NAMALWA (cell line): ENCODE measurements around the gene RNF224.
"Not testable (repeated sequence)": the region's sequence is repeated elsewhere in the genome, so short reads cannot be mapped to it uniquely, and the experiment has no call there.

Experiments
- DNase-seq: peaks from one replicate; pipeline ENCODE4 v3.0.0-alpha.2; 2015; ENCODE audit warnings: low spot score

RNF224 gene

GRCh38 chr9:137254624-137255447, 27.5 kb downstream of the RNF224 start, which contains the start of gene NELFB:
TSS of gene NELFB (plus strand) at chr9:137255327.
- DNase-seq, result peak; percentile 92

DNA sequence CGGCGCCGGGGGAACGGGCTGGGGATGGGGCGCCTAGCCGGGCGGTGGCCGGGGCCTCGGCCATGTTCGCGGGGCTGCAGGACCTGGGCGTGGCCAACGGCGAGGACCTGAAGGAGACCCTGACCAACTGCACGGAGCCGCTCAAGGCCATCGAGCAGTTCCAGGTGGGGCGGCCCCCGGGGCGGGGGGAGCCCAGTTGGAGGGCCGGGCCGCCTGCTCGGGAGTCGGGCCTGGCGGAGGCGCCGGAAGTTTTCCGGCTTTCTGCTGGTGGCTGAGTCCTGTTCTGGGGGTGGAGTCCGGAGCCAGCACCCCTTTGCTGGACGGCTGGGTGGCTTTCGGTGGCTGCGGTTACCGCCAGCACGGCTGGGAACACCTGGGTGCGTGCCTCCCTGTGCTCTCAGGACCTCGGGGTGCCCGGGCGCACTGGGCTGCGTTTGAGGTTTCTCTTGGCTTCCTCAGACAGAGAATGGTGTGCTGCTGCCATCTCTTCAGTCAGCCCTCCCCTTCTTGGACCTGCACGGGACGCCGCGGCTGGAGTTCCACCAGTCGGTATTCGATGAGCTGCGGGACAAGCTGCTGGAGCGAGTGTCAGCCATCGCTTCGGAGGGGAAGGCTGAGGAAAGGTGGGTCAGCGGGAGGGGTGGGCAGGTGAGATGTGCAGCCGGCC, 28.3 kb downstream of the RNF224 start:
- DNase-seq, result peak; percentile 61

- DNase-seq, result no peak
Measured at GRCh38 chr9:137256362-137256761, 29.1 kb downstream of the RNF224 start.

DNA sequence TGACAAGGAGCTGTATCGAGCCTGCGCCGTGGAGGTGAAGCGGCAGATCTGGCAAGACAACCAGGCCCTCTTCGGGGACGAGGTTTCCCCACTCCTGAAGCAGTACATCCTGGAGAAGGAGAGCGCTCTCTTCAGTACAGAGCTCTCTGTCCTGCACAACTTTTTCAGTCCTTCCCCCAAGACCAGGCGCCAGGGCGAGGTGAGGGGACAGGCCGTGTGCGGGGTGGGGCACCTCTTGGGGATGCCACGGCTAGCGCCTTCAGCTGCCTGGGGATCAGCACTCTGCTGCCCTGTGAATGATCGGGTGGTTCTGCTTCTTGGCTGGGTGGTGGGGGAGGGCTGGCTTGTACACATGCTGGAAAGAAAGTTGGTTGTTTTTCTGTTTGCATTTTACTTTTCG, 29.6 kb downstream of the RNF224 start:
- DNase-seq, result no peak

GRCh38 chr9:137262173-137262908, 35.0 kb downstream of the RNF224 start:
- DNase-seq, result not testable (repeated sequence)

DNA sequence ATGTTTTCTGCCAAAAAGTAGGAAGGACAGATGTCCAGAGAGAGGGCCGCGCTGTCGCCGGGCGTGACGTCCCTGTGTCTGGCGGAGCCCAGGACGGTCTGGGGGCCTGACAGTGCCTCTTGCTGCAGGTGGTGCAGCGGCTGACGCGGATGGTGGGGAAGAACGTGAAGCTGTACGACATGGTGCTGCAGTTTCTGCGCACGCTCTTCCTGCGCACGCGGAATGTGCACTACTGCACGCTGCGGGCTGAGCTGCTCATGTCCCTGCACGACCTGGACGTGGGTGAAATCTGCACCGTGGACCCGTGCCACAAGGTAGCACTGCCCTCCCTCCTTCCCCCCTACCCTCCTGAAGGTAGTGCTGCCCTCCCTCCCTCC, 35.6 kb downstream of the RNF224 start:
- DNase-seq, result no peak

DNA sequence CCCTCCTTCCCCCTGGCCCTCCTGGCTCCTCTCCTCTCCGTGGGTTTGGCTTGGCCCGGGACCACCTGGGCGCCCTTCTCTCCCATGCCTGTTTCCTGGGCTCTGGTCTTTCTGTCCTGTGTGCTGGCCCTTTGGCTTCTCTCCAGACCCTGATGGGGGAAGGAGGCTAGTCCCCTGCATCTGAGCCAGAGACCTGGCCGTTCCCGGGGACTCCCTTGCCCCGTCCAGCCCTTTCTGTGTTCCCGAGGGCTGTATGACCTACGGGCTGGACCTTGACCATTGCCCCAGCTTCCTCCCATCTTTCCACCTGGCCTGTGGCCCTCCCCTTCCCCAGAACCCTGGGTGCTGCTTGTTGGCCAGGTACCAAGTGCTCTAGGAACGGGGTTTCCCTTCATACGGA, 36.2 kb downstream of the RNF224 start:
- no peak for DNase-seq

DNA sequence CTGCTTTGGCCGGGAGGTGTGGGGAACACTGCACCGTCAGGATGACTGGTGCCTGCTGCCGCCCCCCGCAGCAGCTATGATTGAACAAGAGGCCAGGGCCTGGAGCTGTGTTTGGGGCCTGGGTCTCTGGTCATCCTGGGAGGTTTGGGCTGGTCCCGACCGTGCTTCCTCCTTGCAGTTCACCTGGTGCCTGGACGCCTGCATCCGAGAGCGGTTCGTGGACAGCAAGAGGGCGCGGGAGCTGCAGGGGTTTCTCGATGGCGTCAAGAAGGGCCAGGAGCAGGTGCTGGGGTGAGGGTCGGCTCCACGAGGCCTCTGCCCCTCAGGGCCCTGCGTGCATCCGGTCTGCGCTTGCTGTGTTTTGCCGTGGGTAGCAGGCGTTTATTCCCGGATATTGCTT, 36.8 kb downstream of the RNF224 start:
- no peak for DNase-seq

- DNase-seq, result no peak
Measured at GRCh38 chr9:137265496-137266161, 38.3 kb downstream of the RNF224 start.

- DNase-seq, result no peak
Measured at GRCh38 chr9:137266162-137266527, 38.8 kb downstream of the RNF224 start.

DNA sequence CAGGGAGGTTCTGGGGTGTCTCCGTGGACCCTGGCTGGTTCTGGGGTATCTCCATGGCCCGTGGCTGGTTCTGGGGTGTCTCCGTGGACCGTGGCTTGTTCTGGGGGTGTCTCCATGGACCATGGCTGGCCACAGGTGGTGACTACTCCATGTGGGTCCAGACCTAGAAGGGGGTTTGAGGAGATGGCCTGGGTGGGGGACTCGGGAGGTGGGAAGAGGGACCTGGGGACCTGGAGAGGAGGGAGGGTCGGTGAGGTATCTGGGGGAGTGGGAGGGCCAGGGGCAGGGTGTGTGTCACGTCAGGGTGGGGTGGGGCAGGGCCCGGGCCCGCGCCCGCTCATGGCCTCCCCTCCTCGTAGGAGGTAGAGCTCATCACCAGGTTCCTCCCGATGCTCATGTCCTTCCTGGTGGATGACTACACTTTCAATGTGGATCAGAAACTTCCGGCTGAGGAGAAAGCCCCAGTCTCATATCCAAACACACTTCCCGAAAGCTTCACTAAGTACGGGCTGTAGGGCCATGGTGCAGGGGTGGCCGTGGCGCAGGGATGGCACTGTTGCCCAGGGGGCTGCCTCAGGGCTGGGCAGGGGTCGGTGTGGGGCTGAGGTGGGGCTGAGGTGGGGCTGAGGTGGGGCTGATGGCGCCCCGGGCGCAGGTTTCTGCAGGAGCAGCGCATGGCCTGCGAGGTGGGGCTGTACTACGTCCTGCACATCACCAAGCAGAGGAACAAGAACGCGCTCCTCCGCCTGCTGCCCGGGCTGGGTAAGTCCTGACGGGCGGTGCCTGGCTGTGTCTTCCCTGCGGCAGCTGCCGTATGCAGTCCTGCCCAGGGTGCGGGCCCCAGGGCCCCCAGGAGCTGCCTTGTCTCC, 39.5 kb downstream of the RNF224 start:
- no peak for DNase-seq

DNA sequence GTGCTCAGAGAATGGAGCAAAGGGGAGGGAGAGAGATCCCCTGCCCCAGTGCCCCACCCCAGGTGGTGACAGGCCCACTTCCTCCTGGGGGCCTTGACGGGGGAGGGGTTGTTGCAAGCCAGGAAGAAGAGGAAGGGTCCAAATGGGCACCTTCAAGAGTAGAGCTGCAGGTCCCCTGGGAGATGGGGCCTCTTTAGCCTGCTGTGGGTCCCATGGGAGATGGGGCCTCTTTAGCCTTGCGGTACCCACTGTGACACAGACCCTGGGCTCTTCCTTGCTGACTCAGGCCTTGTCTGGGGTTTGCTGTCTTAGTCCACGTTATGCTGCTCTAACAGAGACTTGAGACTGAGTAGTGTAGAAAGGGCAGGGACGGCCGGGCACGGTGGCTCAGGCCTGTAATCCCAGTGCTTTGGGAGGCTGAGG, 40.6 kb downstream of the RNF224 start:
- DNase-seq, result peak; percentile 91

- no peak for DNase-seq
Measured at GRCh38 chr9:137268538-137269201, 41.4 kb downstream of the RNF224 start.

- DNase-seq, result peak; percentile 84
Measured at GRCh38 chr9:137269231-137269772, 42.0 kb downstream of the RNF224 start.

DNA sequence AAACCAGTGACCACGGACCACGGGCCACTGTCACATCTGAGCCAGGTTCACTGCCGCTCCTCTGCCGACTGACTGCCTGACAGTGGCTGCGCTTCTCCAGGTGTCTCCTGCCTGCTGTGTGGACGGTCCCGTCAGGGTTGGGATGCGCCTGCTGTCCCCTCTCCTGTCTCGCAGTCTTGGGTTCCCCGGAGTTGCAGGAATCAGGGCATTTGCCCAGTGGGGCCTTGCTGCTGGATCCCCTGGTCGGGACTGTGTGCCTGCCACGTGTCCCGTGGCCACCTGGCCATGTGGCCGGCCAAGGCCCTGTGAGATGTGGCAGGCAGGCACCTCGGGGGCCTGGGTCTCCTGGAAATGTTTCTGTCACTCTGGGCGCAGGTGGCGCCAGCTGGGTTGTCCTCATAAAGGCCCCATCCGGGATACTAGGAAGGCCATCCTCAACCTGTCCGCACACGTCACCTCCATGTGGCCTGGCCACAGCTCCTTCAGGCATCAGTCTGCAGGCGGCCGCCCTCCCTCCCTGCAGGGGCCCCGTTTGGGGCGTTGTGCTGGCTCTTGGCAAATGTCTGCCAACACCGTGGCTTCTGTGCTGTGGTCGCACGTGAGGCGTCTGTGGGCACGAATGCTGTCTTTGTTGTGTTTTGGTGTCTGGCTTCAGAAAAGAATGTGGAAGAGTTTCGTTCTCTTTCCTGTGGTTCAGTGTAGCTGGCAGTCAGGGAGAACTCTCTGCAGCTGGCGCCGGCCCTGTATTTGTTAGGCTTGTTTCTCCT, 43.8 kb downstream of the RNF224 start:
- no peak for DNase-seq

GRCh38 chr9:137271696-137272076, 44.4 kb downstream of the RNF224 start:
- no peak for DNase-seq

DNA sequence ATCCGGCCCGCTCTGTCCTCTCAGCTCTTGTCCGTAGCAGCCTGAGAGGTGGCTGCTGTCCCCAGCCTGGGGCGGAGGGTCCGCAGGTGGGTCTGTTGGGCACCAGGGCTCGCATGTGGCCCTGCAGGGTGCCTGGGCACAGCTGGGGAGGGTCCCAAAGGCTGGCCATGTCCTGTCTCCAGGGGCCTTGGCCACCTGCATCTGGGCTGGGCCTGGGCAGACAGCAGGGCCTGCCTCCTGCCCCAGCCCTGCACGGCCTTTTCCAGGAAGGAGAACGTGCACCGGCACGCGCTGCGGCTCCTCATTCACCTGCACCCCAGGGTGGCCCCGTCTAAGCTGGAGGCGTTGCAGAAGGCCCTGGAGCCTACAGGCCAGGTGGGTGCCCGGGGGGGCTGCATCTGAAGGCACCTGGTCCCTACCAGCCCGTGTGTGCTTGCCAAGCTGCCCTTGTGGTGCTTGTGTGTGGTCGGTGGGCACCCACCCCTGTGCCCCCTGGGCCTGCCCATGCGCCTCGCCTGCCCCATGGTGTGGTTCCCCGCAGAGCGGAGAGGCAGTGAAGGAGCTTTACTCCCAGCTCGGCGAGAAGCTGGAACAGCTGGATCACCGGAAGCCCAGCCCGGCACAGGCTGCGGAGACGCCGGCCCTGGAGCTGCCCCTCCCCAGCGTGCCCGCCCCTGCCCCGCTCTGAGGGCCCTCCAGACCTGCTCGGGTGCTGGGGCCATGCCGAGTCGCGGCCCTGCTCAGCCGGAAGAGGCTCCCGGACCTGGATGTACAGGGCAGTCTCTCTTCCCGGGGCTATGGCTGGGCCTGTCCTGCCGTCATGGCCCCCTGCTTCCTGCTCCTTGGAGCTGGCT, 45.2 kb downstream of the RNF224 start:
- DNase-seq, result no peak

DNA sequence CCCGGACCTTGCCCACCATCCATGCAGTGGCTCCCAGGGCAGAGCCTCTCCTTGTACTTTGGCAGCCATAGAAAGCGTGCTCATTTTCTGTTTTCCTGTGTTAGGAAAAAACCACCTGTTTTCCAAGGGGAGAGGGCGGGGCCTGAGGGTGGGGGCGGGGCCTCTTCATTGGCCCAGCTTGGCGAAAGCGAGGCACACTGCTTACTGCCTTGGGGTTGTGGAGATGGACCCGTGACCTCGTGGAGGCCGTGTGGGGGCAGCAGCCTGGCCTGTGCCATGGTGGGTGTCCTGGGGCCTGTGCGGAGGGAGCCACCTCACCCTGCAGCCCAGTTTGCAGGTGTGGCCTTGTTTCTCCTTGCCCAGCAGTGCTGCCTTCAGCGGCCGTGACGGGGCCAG, 45.8 kb downstream of the RNF224 start:
- no peak for DNase-seq
